Measurements from ENCODE around the gene THSD4. TPM values are rescaled to one million over a fixed set of nuclear protein-coding genes. Genes with fewer than 3 reads are reported as not detected.

The THSD4 gene
- total RNA-seq, 2 experiments from 2014 or later: not detected

GRCh38 chr15:71249986-71250385 lies 134.7 kb downstream of the THSD4 start:
- POLR2A ChIA-PET: no interaction called here
- CTCF ChIA-PET: no interaction called here
- no peak for ATAC-seq
- Mint-ChIP-seq H3K9me3 (no peaks in the 10 kb centered on the region), H3K27ac (no peak overlapping the region), H3K4me3 (no peak overlapping the region), H3K27me3 (no peaks in the 10 kb centered on the region), H3K4me1 (ENCODE audit: low read depth) (no peaks in the 10 kb centered on the region), H3K36me3 (ENCODE audit: low read depth) (no peaks in the 10 kb centered on the region)
- DNase-seq: no peak
- no peak for TF ChIP-seq CTCF (IDR thresholded peaks at IDR 0.05)
- intact Hi-C loops (cut with micrococcal nuclease): no loop called here

- DNase-seq (no peak), ATAC-seq (no peak)
- Mint-ChIP-seq H3K9me3 (no peaks in the 10 kb centered on the region), H3K4me1 (ENCODE audit: low read depth) (no peaks in the 10 kb centered on the region), H3K27me3 (no peaks in the 10 kb centered on the region), H3K36me3 (ENCODE audit: low read depth) (no peaks in the 10 kb centered on the region), H3K27ac (no peak overlapping the region), H3K4me3 (no peak overlapping the region)
- TF ChIP-seq CTCF (IDR thresholded peaks at IDR 0.05): no peak
- intact Hi-C loops (cut with micrococcal nuclease): no loop called here
- CTCF ChIA-PET: no interaction called here
- POLR2A ChIA-PET: no interaction called here
Measured at GRCh38 chr15:71250936-71251583, 135.8 kb downstream of the THSD4 start.

GRCh38 chr15:71251584-71252043 lies 136.3 kb downstream of the THSD4 start:
- no peaks in the 10 kb centered on the region for H3K36me3 Mint-ChIP-seq (ENCODE audit: low read depth)
- no peaks in the 10 kb centered on the region for H3K27me3 Mint-ChIP-seq
- no peaks in the 10 kb centered on the region for H3K9me3 Mint-ChIP-seq
- intact Hi-C loops (cut with micrococcal nuclease): no loop called here
- CTCF ChIA-PET: no interaction called here
- H3K4me3 Mint-ChIP-seq: no peak overlapping the region
- TF ChIP-seq CTCF (IDR thresholded peaks at IDR 0.05): no peak
- H3K27ac Mint-ChIP-seq: no peak overlapping the region
- POLR2A ChIA-PET: no interaction called here
- no peak for DNase-seq
- ATAC-seq: no peak
- no peaks in the 10 kb centered on the region for H3K4me1 Mint-ChIP-seq (ENCODE audit: low read depth)

GRCh38 chr15:71252044-71252739 lies 136.9 kb downstream of the THSD4 start:
- H3K4me3 Mint-ChIP-seq: no peak overlapping the region
- intact Hi-C loops (cut with micrococcal nuclease): no loop called here
- H3K36me3 Mint-ChIP-seq (ENCODE audit: low read depth): no peaks in the 10 kb centered on the region
- POLR2A ChIA-PET: no interaction called here
- TF ChIP-seq CTCF (IDR thresholded peaks at IDR 0.05): no peak
- H3K9me3 Mint-ChIP-seq: no peaks in the 10 kb centered on the region
- no peaks in the 10 kb centered on the region for H3K4me1 Mint-ChIP-seq (ENCODE audit: low read depth)
- CTCF ChIA-PET: interaction anchor here (1.0 kb wide), 1 partner anchor 191 kb away, joined by 3 read pairs; no protein-coding TSS in a partner anchor
- ATAC-seq: no peak
- no peak overlapping the region for H3K27ac Mint-ChIP-seq
- no peak for DNase-seq
- no peaks in the 10 kb centered on the region for H3K27me3 Mint-ChIP-seq

- Mint-ChIP-seq H3K36me3 (ENCODE audit: low read depth) (no peaks in the 10 kb centered on the region), H3K27me3 (no peaks in the 10 kb centered on the region), H3K27ac (no peak overlapping the region), H3K9me3 (no peaks in the 10 kb centered on the region), H3K4me3 (no peak overlapping the region), H3K4me1 (ENCODE audit: low read depth) (no peaks in the 10 kb centered on the region)
- ChIA-PET POLR2A (no interaction called here), CTCF (interaction anchor here (1.0 kb wide), 1 partner anchor 191 kb away, joined by 3 read pairs; no protein-coding TSS in a partner anchor)
- no peak for DNase-seq
- intact Hi-C loops (cut with micrococcal nuclease): no loop called here
- ATAC-seq: no peak
- no peak for TF ChIP-seq CTCF (IDR thresholded peaks at IDR 0.05)
Measured at GRCh38 chr15:71252740-71253047, 137.4 kb downstream of the THSD4 start.

Data from activated CD8-positive, alpha-beta T cell treated with anti-CD3 and anti-CD28 coated beads for 36 hours (primary cell).